ENCODE measurements around the gene MRPS16. TPM values are rescaled to one million over a fixed set of nuclear protein-coding genes. Genes with fewer than 3 reads are reported as not detected.

Gene MRPS16
- total RNA-seq, 1 donor from 2014 or later, result 52.5 TPM

GRCh38 chr10:73281097-73281496 lies 28.7 kb upstream of the MRPS16 start:
- Histone ChIP-seq H3K4me3 (no peak overlapping the region), H3K36me3 (no peaks in the 10 kb centered on the region), H3K9me3 (no peaks in the 10 kb centered on the region), H3K4me1 (no peaks in the 10 kb centered on the region), H3K27me3 (no peaks in the 10 kb centered on the region), H3K27ac (no peak overlapping the region)
- DNase-seq, result no peak
- TF ChIP-seq CTCF (IDR thresholded peaks at IDR 0.05), result no peak
- no peak for ATAC-seq
- intact Hi-C loops (cut with DNase I), result no loop called here

GRCh38 chr10:73264423-73264822 lies 12.0 kb upstream of the MRPS16 start:
- Histone ChIP-seq H3K9me3 (no peaks in the 10 kb centered on the region), H3K4me3 (no peak overlapping the region), H3K27me3 (no peaks in the 10 kb centered on the region), H3K27ac (no peak overlapping the region), H3K36me3 (no peaks in the 10 kb centered on the region), H3K4me1 (no peaks in the 10 kb centered on the region)
- ATAC-seq, result no peak
- TF ChIP-seq CTCF (IDR thresholded peaks at IDR 0.05), result no peak
- no peak for DNase-seq
- intact Hi-C loops (cut with DNase I), result no loop called here

GRCh38 chr10:73263693-73264347 lies 11.4 kb upstream of the MRPS16 start:
- ATAC-seq, result no peak
- intact Hi-C loops (cut with DNase I), result no loop called here
- H3K9me3 ChIP-seq, result no peaks in the 10 kb centered on the region

GRCh38 chr10:73262880-73263555 lies 10.6 kb upstream of the MRPS16 start:
- H3K27ac ChIP-seq, result no peak overlapping the region
- H3K36me3 ChIP-seq, result no peaks in the 10 kb centered on the region
- no peaks in the 10 kb centered on the region for H3K4me1 ChIP-seq
- no peak overlapping the region for H3K4me3 ChIP-seq
- no peaks in the 10 kb centered on the region for H3K27me3 ChIP-seq
- intact Hi-C loops (cut with DNase I), result no loop called here
- DNase-seq, result no peak
- no peak for ATAC-seq
- H3K9me3 ChIP-seq, result no peaks in the 10 kb centered on the region
- no peak for TF ChIP-seq CTCF (IDR thresholded peaks at IDR 0.05)

More at GRCh38 chr10:73263693-73264347, 11.4 kb upstream of the MRPS16 start:
- no peak for DNase-seq
- no peaks in the 10 kb centered on the region for H3K27me3 ChIP-seq
- no peak overlapping the region for H3K4me3 ChIP-seq
- no peaks in the 10 kb centered on the region for H3K4me1 ChIP-seq
- peak; percentile 41 for TF ChIP-seq CTCF (IDR thresholded peaks at IDR 0.05)
- no peaks in the 10 kb centered on the region for H3K36me3 ChIP-seq
- no peak overlapping the region for H3K27ac ChIP-seq

- Histone ChIP-seq H3K36me3 (no peaks in the 10 kb centered on the region), H3K4me3 (no peak overlapping the region), H3K27ac (no peak overlapping the region), H3K4me1 (no peaks in the 10 kb centered on the region), H3K9me3 (no peaks in the 10 kb centered on the region), H3K27me3 (no peaks in the 10 kb centered on the region)
- DNase-seq (no peak), ATAC-seq (no peak)
- no peak for TF ChIP-seq CTCF (IDR thresholded peaks at IDR 0.05)
- intact Hi-C loops (cut with DNase I), result no loop called here
Measured at GRCh38 chr10:73262105-73262730, 9.8 kb upstream of the MRPS16 start.

All from upper lobe of right lung (tissue), 1 donor.